GM23248 (cell line): ENCODE measurements around the gene RPL37. TPM values are rescaled to one million over a fixed set of nuclear protein-coding genes. Genes with fewer than 3 reads are reported as not detected.
"Not testable (repeated sequence)": the region's sequence is repeated elsewhere in the genome, so short reads cannot be mapped to it uniquely, and the experiment has no call there.

Experiments used
- DNase-seq: peaks from one replicate; pipeline ENCODE4 v3.0.0-alpha.2; 2015
- H2AFZ ChIP-seq: fragments of 200-600 bp; sonication (generic); 2 replicates; pipeline ENCODE4 v1.6.1; 2016; ENCODE audit warnings: antibody characterized with exemption
- H3F3A ChIP-seq: fragments of 200-600 bp; sonication (generic); 2 replicates; pipeline ENCODE4 v1.6.1; 2016; ENCODE audit warnings: mild to moderate bottlenecking, antibody characterized with exemption, mixed run types; ENCODE audit not compliant: insufficient read depth
- H3K27ac ChIP-seq: fragments of 200-600 bp; sonication (generic); 2 replicates; pipeline ENCODE4 v1.5.1; 2016; ENCODE audit warnings: mild to moderate bottlenecking
- H3K27me3 ChIP-seq: fragments of 200-600 bp; sonication (generic); replicated peaks from 2 replicates; pipeline ENCODE4 v1.6.1; 2016; ENCODE audit warnings: mild to moderate bottlenecking; ENCODE audit not compliant: insufficient read depth
- H3K36me3 ChIP-seq: fragments of 200-600 bp; sonication (generic); 2 replicates; pipeline ENCODE4 v1.6.1; 2016; ENCODE audit warnings: low read depth, mild to moderate bottlenecking
- H3K4me1 ChIP-seq: fragments of 200-600 bp; sonication (generic); 2 replicates; pipeline ENCODE4 v1.6.1; 2016; ENCODE audit warnings: mild to moderate bottlenecking; ENCODE audit not compliant: insufficient read depth
- H3K4me2 ChIP-seq: fragments of 200-600 bp; sonication (generic); one replicate; pipeline ENCODE4 v1.6.1; 2016; ENCODE audit warnings: mild to moderate bottlenecking; ENCODE audit not compliant: unreplicated experiment
- H3K4me3 ChIP-seq: fragments of 200-600 bp; sonication (generic); 2 replicates; pipeline ENCODE4 v1.5.1; 2016; ENCODE audit warnings: mild to moderate bottlenecking
- H3K79me2 ChIP-seq: fragments of 200-600 bp; sonication (generic); 2 replicates; pipeline ENCODE4 v1.6.1; 2016; ENCODE audit warnings: mild to moderate bottlenecking; ENCODE audit not compliant: insufficient read depth
- H3K9ac ChIP-seq: fragments of 200-600 bp; sonication (generic); 2 replicates; pipeline ENCODE4 v1.6.1; 2016; ENCODE audit warnings: mild to moderate bottlenecking
- H3K9me2 ChIP-seq: fragments of 200-600 bp; sonication (generic); 2 replicates; pipeline ENCODE4 v1.6.1; 2016; ENCODE audit warnings: mixed run types, mild to moderate bottlenecking, moderate library complexity; ENCODE audit not compliant: insufficient read depth
- H3K9me3 ChIP-seq: fragments of 200-600 bp; sonication (generic); one replicate; pipeline ENCODE4 v1.6.1; 2017; ENCODE audit warnings: low read depth
- H4K20me1 ChIP-seq: fragments of 200-600 bp; sonication (generic); 2 replicates; pipeline ENCODE4 v1.6.0; 2016; ENCODE audit not compliant: insufficient read depth
- EZH2 ChIP-seq: fragments of 200-600 bp; sonication (generic); IDR thresholded peaks from 2 replicates; pipeline ENCODE4 v1.6.1; 2018; ENCODE audit warnings: antibody characterized with exemption, mild to moderate bottlenecking; ENCODE audit not compliant: insufficient read depth, poor library complexity, severe bottlenecking
- EZH2phosphoT487 ChIP-seq: fragments of 200-600 bp; sonication (generic); IDR thresholded peaks from 2 replicates; pipeline ENCODE4 v1.6.1; 2018; ENCODE audit warnings: antibody characterized with exemption, moderate library complexity, mild to moderate bottlenecking, low read depth; ENCODE audit not compliant: insufficient read depth
- WGBS, 2 experiments: methylation state at CpG; one replicate each; pipeline ENCODE4 v1.1.6; 2015 to 2017; ENCODE audit warnings: low lambda C conversion rate in 2 of 2, low coverage in 1 of 2; ENCODE audit errors: missing lambda C conversion rate in 2 of 2; 5-methylcytosine and 5-hydroxymethylcytosine counted together
- in situ Hi-C: fragments of 300-500 bp; cut with MboI; formaldehyde crosslinking; loops from 2 replicates; pipeline ENCODE4 v1.15.0; 2020
- polyA plus RNA-seq: library from polyadenylated mRNA; unstranded; fragments of >200 nt; fragmentation: Nextera tagmentation; extraction: Ambion mirVana; gene quantifications from 2 replicates; pipeline ENCODE4 v1.2.1, GENCODE V29; 2016
- total RNA-seq: library from RNA; depleted of rRNA; stranded (reverse); fragments of >200 nt; shearing (Covaris generic); gene quantifications from 2 replicates; pipeline ENCODE4 v1.2.3, GENCODE V29; 2014

RPL37 gene
- total and polyA plus RNA-seq, 2 experiments from 2014 or later, result 33.8 to 731 TPM

DNA sequence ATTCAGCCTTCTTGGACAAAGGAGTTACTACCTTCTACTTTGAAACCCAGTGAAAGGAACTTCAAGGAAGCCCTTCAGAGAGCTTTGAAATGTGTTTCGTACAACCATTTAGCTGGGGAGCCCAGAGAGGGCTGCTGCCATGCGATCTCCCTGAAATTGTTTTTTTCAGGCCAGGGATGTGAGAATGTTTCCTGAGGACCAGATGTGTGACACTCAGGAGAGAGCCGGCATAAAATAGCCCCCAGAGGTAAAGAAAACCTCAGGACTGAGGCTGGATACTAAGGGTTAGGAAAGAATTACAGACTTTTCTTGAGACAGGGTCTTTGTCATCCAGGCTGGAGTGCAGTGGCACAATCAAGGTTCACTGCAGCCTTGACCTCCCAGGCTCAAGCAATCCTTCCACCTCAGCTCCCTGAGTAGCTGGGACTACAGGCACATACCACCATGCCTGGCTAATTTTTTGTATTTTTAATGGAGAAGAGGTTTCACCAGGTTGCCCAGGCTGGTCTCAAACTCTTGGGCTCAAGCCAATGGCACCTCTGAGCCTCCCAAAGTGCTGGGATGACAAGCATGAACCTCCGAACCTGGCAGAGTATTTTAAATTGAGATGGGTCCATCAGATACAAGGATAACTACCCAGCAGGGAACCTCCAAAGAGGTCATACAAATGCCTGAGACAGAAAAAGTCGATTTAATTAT is 8.4 kb downstream of the RPL37 start:
- Histone ChIP-seq H3K4me1 (no peaks in the 10 kb centered on the region), H3K36me3 (peaks cover 60% of the 10 kb centered on the region), H2AFZ (no peak overlapping the region), H3K9me2 (no peaks in the 10 kb centered on the region), H3K27ac (peak overlapping the region; percentile 15; the same call in 1 of the 2 replicates), H3K79me2 (peaks cover 20% of the 10 kb centered on the region), H3K9ac (peak overlapping the region; percentile 22; the same call in 1 of the 2 replicates), H3K4me3 (no peak overlapping the region), H3K27me3 (no peaks in the 10 kb centered on the region), H4K20me1 (0 out of 2 replicates have a peak, but pooled peaks cover 5% of the 10 kb centered on the region), H3K4me2 (no peak overlapping the region), H3F3A (peaks cover 80% of the 10 kb centered on the region), H3K9me3 (no peaks in the 10 kb centered on the region)
- 75 to 78% methylated on average over 5 of the region's 5 CpGs for WGBS, 2 experiments
- in situ Hi-C loops, result no loop called here
- no peak for DNase-seq
- TF ChIP-seq EZH2, result no peak
- TF ChIP-seq EZH2phosphoT487, result no peak

DNA sequence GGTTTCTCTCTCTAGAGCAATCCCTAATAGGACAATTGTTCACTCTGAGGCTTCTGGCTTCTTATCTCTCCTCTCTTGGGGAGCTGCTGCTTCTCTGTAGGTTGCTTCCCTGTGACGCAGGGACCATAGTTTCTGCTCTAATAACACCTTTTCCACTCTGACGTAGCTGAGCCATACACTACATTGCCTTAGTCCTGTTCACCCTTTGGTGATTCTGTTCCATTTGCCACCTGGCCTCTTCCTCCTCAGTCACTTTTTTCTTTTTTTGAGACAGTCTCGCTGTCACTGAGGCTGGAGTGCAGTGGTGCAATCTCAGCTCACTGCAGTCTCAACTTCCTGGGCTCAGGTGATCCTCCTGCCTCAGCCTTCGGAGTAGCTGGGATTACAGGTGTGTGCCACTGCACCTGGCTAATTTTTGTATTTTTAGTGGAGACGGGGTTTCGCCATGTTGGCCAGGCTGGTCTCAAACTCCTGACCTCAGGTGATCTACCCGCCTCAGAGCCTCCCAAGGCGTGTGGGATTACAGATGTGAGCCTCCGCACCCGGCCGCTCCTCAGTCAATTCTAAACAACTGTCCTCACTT is 9.5 kb downstream of the RPL37 start:
- H4K20me1 ChIP-seq, H3K9me3 ChIP-seq, H3K9me2 ChIP-seq, H3K27me3 ChIP-seq, H3K9ac ChIP-seq, H3K4me1 ChIP-seq, H2AFZ ChIP-seq, H3K79me2 ChIP-seq, H3K27ac ChIP-seq, H3K4me3 ChIP-seq, DNase-seq, H3K4me2 ChIP-seq, in situ Hi-C loops: not testable (repeated sequence)
- WGBS, 2 experiments, result 87 to 88% methylated on average over 11 of the region's 11 CpGs
- H3F3A ChIP-seq, result peaks cover 69% of the 10 kb centered on the region
- peaks cover 49% of the 10 kb centered on the region for H3K36me3 ChIP-seq

DNA sequence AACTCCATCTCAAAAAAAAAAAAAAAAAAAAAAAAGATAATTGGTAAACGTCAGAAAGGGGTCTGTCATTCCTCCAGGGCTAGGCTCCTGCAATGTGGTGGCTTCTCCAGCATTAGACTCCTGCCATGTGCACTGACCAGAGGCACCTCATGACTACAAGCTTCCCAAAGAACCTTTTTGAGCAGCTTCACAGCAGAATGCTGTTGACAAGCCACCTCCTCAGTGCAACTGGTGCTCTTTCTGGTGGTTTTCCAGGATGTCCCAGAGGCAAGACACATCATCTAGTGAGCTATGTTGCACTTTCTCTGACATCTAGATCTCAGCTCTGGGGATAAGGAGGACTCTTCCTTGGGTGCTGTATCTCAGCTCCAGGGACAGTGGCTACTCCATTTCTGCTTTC is 11.6 kb downstream of the RPL37 start:
- H3F3A ChIP-seq, result peaks cover 49% of the 10 kb centered on the region
- in situ Hi-C loops, result no loop called here
- no peaks in the 10 kb centered on the region for H3K9me2 ChIP-seq
- no peak overlapping the region for H3K4me3 ChIP-seq
- no peak overlapping the region for H3K9ac ChIP-seq
- H3K27me3 ChIP-seq, result no peaks in the 10 kb centered on the region
- H3K4me1 ChIP-seq, result no peaks in the 10 kb centered on the region
- H3K4me2 ChIP-seq, result no peak overlapping the region
- H2AFZ ChIP-seq, result no peak overlapping the region
- TF ChIP-seq EZH2, result no peak
- TF ChIP-seq EZH2phosphoT487, result no peak
- 23% methylated on average over 1 of the region's 1 CpG; no CpG with 5 or more reads in 1 of the 2 experiments for WGBS, 2 experiments
- peak overlapping the region; percentile 29; the same call in 1 of the 2 replicates for H3K27ac ChIP-seq
- no peaks in the 10 kb centered on the region for H3K79me2 ChIP-seq
- no peaks in the 10 kb centered on the region for H3K9me3 ChIP-seq
- no peak for DNase-seq
- peaks cover 30% of the 10 kb centered on the region for H3K36me3 ChIP-seq
- 0 out of 2 replicates have a peak, but pooled peaks cover 5% of the 10 kb centered on the region for H4K20me1 ChIP-seq

DNA sequence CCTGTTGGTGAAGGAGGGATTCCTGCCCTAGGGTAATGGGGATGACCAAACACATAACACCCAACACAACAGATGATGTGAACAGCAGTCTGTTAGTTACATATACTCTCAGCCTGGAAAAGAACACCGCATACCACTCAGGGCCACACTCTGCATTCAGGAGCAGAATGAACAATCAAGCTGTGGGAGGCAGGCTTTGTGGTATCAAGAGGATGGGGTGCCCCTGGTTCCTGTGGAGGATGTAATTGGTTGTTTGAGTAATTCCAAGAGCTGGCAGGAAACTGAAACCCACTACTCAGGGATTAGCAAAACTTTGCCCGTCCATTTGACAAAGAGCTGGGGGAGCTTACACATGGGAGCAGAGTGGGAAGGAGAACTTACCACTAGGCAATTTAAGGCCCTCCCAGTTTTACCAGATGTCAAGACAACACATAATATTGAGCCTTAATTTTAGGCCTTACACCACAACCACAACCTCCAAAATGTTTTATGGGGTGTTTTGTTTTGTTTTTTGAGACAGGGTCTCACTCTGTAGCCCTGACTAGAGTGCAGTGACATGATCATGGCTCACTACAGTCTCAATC is 21.2 kb downstream of the RPL37 start:
- H3K79me2 ChIP-seq, result no peaks in the 10 kb centered on the region
- no peak overlapping the region for H2AFZ ChIP-seq
- H3F3A ChIP-seq, result peaks cover 2% of the 10 kb centered on the region; the same call in 1 of the 2 replicates
- no peak overlapping the region for H3K4me2 ChIP-seq
- no peaks in the 10 kb centered on the region for H3K27me3 ChIP-seq
- no peak overlapping the region for H3K9ac ChIP-seq
- H3K27ac ChIP-seq, result no peak overlapping the region
- no peaks in the 10 kb centered on the region for H3K36me3 ChIP-seq
- 88 to 95% methylated on average over 2 of the region's 2 CpGs for WGBS, 2 experiments
- no peaks in the 10 kb centered on the region for H3K9me3 ChIP-seq
- no peaks in the 10 kb centered on the region for H4K20me1 ChIP-seq
- H3K4me3 ChIP-seq, result no peak overlapping the region
- H3K4me1 ChIP-seq, result peaks cover 2% of the 10 kb centered on the region; the same call in 1 of the 2 replicates
- DNase-seq, result no peak
- in situ Hi-C loops, result no loop called here
- no peaks in the 10 kb centered on the region for H3K9me2 ChIP-seq
- no peak for TF ChIP-seq EZH2
- no peak for TF ChIP-seq EZH2phosphoT487
